K562 (cell line): Measurements from ENCODE around the gene MAGEA1.

Source experiments
- KDM4B ChIP-seq, 2 experiments: fragments of 450-650 bp in 1 of 2; sonication (generic) in 1 of 2; IDR thresholded peaks; 2 replicates each; pipeline ENCODE4 v1.6.1; 2016 to 2017; ENCODE audit warnings: borderline replicate concordance in 2 of 2, antibody characterized with exemption in 1 of 2, low read depth in 1 of 2, mild to moderate bottlenecking in 1 of 2
- SIN3A ChIP-seq, 2 experiments: fragments of 150-350 bp in 1 of 2; IDR thresholded peaks; 2 replicates each; pipeline ENCODE4 v1.6.1; 2011 to 2016; ENCODE audit warnings: borderline replicate concordance in 2 of 2, low read depth in 2 of 2, low read length in 2 of 2, mild to moderate bottlenecking in 2 of 2, moderate library complexity in 2 of 2; ENCODE audit not compliant: control insufficient read depth in 1 of 2
- XRCC5 ChIP-seq: fragments of 200-400 bp; formaldehyde crosslinking; IDR thresholded peaks from 2 replicates; pipeline ENCODE4 v1.6.1; 2017; ENCODE audit warnings: low read depth, mild to moderate bottlenecking, low read length
- YY1 ChIP-seq, 3 experiments: IDR thresholded peaks; 2 replicates each; pipeline ENCODE4 v1.6.1; 2011; ENCODE audit warnings: low read length in 2 of 3, mild to moderate bottlenecking in 2 of 3, moderate library complexity in 2 of 3, borderline replicate concordance in 1 of 3, control low read depth in 1 of 3, low read depth in 1 of 3; ENCODE audit not compliant: insufficient read depth in 3 of 3, insufficient replicate concordance in 2 of 3, control insufficient read depth in 1 of 3, insufficient read length in 1 of 3; ENCODE audit errors: extremely low read depth in 1 of 3
- ZNF408 ChIP-seq: fragments of 250-450 bp; sonication (Bioruptor Pico); IDR thresholded peaks from 2 replicates; pipeline ENCODE4 v1.4.0; 2020; ENCODE audit warnings: low read depth, mild to moderate bottlenecking, moderate library complexity
- TF ChIP-seq, protein P1 (sequence below): fragments of 250-450 bp; sonication (Bioruptor Pico); IDR thresholded peaks from 2 replicates; pipeline ENCODE4 v1.5.0; 2022; ENCODE audit warnings: mild to moderate bottlenecking
- TF ChIP-seq, protein P2 (sequence below): sonication (generic); formaldehyde crosslinking; IDR thresholded peaks from 2 replicates; pipeline ENCODE4 v1.8.0; 2022; ENCODE audit warnings: mild to moderate bottlenecking, missing genetic modification reagents
- TF ChIP-seq, protein P3 (sequence below), 3 experiments: IDR thresholded peaks in 2 of 3; conservative IDR thresholded peaks in 1 of 3; 2 replicates each; pipeline ENCODE4 v1.5.1; 2011 to 2012; ENCODE audit warnings: low read length in 3 of 3, mild to moderate bottlenecking in 3 of 3, control low read depth in 2 of 3, improper control_type of control experiment in 1 of 3, inconsistent platforms in 1 of 3, low read depth in 1 of 3, mixed read lengths in 1 of 3, moderate library complexity in 1 of 3; ENCODE audit not compliant: insufficient read depth in 2 of 3
- TF ChIP-seq, protein P4 (sequence below): fragments of 250-450 bp; sonication (Bioruptor Pico); IDR thresholded peaks from 2 replicates; pipeline ENCODE4 v1.8.0; 2021; ENCODE audit warnings: moderate library complexity, mild to moderate bottlenecking, inconsistent platforms

DNA sequence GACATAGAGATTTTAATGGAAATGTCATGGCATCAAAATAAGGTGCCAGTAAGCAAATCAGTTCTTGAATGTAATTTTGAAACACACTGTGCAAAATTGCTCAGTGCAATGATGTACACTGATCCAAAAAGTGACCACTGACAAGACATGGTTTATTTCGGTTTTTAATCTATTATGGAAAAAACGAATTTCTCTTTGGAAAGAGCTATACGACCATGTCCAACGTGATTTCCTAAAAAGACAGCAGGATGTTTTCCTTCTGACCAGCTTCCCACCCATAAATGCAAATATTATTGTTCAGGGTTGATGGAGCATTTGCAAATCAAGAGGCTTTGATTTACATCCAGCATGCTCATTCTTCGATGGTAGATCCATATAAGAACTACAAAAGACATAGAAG, 17.1 kb upstream of the MAGEA1 start:
- TF ChIP-seq XRCC5 (no peak), YY1 (IDR thresholded peaks at IDR 0.05; ENCODE audit: borderline replicate concordance in 1 of 3, control insufficient read depth in 1 of 3, extremely low read depth in 1 of 3, insufficient read depth in 3 of 3, insufficient read length in 1 of 3, insufficient replicate concordance in 2 of 3, low read depth in 1 of 3, low read length in 2 of 3) (no peak), ZNF408 (no peak), SIN3A (IDR thresholded peaks at IDR 0.05; ENCODE audit: borderline replicate concordance in 2 of 2, control insufficient read depth in 1 of 2, low read depth in 2 of 2, low read length in 2 of 2) (no peak), KDM4B (IDR thresholded peaks at IDR 0.05; ENCODE audit: borderline replicate concordance in 2 of 2, low read depth in 1 of 2) (no peak)
- TF ChIP-seq, protein P1, sequence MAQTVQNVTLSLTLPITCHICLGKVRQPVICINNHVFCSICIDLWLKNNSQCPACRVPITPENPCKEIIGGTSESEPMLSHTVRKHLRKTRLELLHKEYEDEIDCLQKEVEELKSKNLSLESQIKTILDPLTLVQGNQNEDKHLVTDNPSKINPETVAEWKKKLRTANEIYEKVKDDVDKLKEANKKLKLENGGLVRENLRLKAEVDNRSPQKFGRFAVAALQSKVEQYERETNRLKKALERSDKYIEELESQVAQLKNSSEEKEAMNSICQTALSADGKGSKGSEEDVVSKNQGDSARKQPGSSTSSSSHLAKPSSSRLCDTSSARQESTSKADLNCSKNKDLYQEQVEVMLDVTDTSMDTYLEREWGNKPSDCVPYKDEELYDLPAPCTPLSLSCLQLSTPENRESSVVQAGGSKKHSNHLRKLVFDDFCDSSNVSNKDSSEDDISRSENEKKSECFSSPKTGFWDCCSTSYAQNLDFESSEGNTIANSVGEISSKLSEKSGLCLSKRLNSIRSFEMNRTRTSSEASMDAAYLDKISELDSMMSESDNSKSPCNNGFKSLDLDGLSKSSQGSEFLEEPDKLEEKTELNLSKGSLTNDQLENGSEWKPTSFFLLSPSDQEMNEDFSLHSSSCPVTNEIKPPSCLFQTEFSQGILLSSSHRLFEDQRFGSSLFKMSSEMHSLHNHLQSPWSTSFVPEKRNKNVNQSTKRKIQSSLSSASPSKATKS (CRISPR knock-in tag), result no peak
- TF ChIP-seq, protein P2, sequence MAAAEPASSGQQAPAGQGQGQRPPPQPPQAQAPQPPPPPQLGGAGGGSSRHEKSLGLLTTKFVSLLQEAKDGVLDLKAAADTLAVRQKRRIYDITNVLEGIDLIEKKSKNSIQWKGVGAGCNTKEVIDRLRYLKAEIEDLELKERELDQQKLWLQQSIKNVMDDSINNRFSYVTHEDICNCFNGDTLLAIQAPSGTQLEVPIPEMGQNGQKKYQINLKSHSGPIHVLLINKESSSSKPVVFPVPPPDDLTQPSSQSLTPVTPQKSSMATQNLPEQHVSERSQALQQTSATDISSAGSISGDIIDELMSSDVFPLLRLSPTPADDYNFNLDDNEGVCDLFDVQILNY (CRISPR knock-in tag), result no peak
- TF ChIP-seq, protein P3, sequence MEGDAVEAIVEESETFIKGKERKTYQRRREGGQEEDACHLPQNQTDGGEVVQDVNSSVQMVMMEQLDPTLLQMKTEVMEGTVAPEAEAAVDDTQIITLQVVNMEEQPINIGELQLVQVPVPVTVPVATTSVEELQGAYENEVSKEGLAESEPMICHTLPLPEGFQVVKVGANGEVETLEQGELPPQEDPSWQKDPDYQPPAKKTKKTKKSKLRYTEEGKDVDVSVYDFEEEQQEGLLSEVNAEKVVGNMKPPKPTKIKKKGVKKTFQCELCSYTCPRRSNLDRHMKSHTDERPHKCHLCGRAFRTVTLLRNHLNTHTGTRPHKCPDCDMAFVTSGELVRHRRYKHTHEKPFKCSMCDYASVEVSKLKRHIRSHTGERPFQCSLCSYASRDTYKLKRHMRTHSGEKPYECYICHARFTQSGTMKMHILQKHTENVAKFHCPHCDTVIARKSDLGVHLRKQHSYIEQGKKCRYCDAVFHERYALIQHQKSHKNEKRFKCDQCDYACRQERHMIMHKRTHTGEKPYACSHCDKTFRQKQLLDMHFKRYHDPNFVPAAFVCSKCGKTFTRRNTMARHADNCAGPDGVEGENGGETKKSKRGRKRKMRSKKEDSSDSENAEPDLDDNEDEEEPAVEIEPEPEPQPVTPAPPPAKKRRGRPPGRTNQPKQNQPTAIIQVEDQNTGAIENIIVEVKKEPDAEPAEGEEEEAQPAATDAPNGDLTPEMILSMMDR (IDR thresholded peaks at IDR 0.05 in 2 of 3, conservative IDR thresholded peaks at IDR 0.05 in 1 of 3; ENCODE audit: insufficient read depth in 2 of 3, low read depth in 1 of 3, low read length in 3 of 3), result no peak
- TF ChIP-seq, protein P4, sequence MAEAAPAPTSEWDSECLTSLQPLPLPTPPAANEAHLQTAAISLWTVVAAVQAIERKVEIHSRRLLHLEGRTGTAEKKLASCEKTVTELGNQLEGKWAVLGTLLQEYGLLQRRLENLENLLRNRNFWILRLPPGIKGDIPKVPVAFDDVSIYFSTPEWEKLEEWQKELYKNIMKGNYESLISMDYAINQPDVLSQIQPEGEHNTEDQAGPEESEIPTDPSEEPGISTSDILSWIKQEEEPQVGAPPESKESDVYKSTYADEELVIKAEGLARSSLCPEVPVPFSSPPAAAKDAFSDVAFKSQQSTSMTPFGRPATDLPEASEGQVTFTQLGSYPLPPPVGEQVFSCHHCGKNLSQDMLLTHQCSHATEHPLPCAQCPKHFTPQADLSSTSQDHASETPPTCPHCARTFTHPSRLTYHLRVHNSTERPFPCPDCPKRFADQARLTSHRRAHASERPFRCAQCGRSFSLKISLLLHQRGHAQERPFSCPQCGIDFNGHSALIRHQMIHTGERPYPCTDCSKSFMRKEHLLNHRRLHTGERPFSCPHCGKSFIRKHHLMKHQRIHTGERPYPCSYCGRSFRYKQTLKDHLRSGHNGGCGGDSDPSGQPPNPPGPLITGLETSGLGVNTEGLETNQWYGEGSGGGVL, result no peak
